GM19372 (cell line): ENCODE results near the gene SV2B.
A peak's percentile ranks its signal among the peaks of the same experiment; 100 is the strongest.

ENCODE experiments used
- ATAC-seq: cut with Tn5 transposase; IDR thresholded peaks from one replicate; pipeline ENCODE4 v1.9.1; 2021; ENCODE audit warnings: mild to moderate bottlenecking, low read depth, moderate library complexity; ENCODE audit not compliant: unreplicated experiment

SV2B gene

GRCh38 chr15:91135201-91136130 lies 35.4 kb downstream of the SV2B start:
- peak; percentile 65 for ATAC-seq

- ATAC-seq: no peak
Observed at GRCh38 chr15:91136386-91136923, 36.4 kb downstream of the SV2B start.

- ATAC-seq: no peak
Observed at GRCh38 chr15:91140601-91141000, 40.5 kb downstream of the SV2B start.

- no peak for ATAC-seq
Observed at GRCh38 chr15:91141097-91141496, 41.0 kb downstream of the SV2B start.

GRCh38 chr15:91142106-91142744 lies 42.2 kb downstream of the SV2B start:
- ATAC-seq: no peak

- ATAC-seq: no peak
Observed at GRCh38 chr15:91142946-91143345, 42.9 kb downstream of the SV2B start.

GRCh38 chr15:91146728-91147127 lies 46.7 kb downstream of the SV2B start:
- no peak for ATAC-seq

- ATAC-seq: no peak
Observed at GRCh38 chr15:91148243-91148642, 48.2 kb downstream of the SV2B start.

GRCh38 chr15:91150502-91151160 lies 50.6 kb downstream of the SV2B start:
- no peak for ATAC-seq

GRCh38 chr15:91151781-91152563 lies 51.9 kb downstream of the SV2B start:
- ATAC-seq: no peak

GRCh38 chr15:91152896-91153581 lies 53.0 kb downstream of the SV2B start:
- no peak for ATAC-seq

GRCh38 chr15:91153954-91154353 lies 53.9 kb downstream of the SV2B start:
- no peak for ATAC-seq

GRCh38 chr15:91156175-91156726 lies 56.2 kb downstream of the SV2B start:
- ATAC-seq: no peak

- ATAC-seq: no peak
Observed at GRCh38 chr15:91158415-91159394, 58.6 kb downstream of the SV2B start.

- no peak for ATAC-seq
Observed at GRCh38 chr15:91165850-91166249, 65.8 kb downstream of the SV2B start.

GRCh38 chr15:91168457-91168856 lies 68.4 kb downstream of the SV2B start:
- ATAC-seq: no peak

- no peak for ATAC-seq
Observed at GRCh38 chr15:91171334-91171733, 71.3 kb downstream of the SV2B start.

GRCh38 chr15:91182101-91182500 lies 82.0 kb downstream of the SV2B start:
- no peak for ATAC-seq
